Pancreas (tissue), 10 donors: ENCODE data around the gene CACNA1C. TPM values are rescaled to one million over a fixed set of nuclear protein-coding genes. Genes with fewer than 3 reads are reported as not detected.

Experiments used
- ATAC-seq, 4 donors: fragments of 200-7000 bp; cut with Tn5 transposase; one replicate each; pipeline versions ENCODE4 v1.8.0 to v1.9.1; 2020; ENCODE audit warnings: mild to moderate bottlenecking in 4 of 4, moderate library complexity in 4 of 4
- DNase-seq, 6 donors: peaks; one replicate each; pipeline ENCODE4 v3.0.0-alpha.2; 2020
- FAIRE-seq: peaks from 2 replicates; lab custom pipeline; 2012; peaks lifted over from hg19 to GRCh38; lab: Jason Lieb, UNC
- H3K27ac ChIP-seq, 4 donors: fragments of 200-600 bp; sonication (generic); 1 replicate in 3 of 4; 2 replicates in 1 of 4; pipeline versions ENCODE4 v1.5.0 to v1.8.0; 2020
- H3K27me3 ChIP-seq, 4 donors: fragments of 200-600 bp; one replicate each; pipeline ENCODE4 v1.8.0; 2021
- H3K36me3 ChIP-seq, 3 donors: fragments of 200-600 bp; sonication (generic) in 1 of 3; one replicate each; pipeline versions ENCODE4 v1.5.0 to v1.8.0; 2020 to 2021
- H3K4me1 ChIP-seq, 3 donors: fragments of 200-600 bp; one replicate each; pipeline ENCODE4 v1.8.0; 2021
- H3K4me3 ChIP-seq, 4 donors: fragments of 200-600 bp; sonication (generic) in 2 of 4; one replicate each; pipeline versions ENCODE4 v1.5.0 to v1.8.0; 2020 to 2021
- H3K9me3 ChIP-seq, 4 donors: fragments of 200-600 bp; one replicate each; pipeline ENCODE4 v1.8.0; 2021
- WGBS, 2 donors: extraction: QIAGEN DNeasy Blood & Tissue Kit; methylation state at CpG; one replicate each; pipeline ENCODE4 v1.1.7; 2013; 5-methylcytosine and 5-hydroxymethylcytosine counted together
- intact Hi-C, 3 donors: fragments of 100-400 bp; cut with DNase I; formaldehyde crosslinking; loops; one replicate each; pipeline versions ENCODE4 v1.11.1 to v1.14.2; 2022
- polyA plus RNA-seq, 2 donors: library from polyadenylated mRNA; stranded (reverse); fragments of 200-250 nt; gene quantifications; one replicate each; pipeline ENCODE4 v1.2.3, GENCODE V29; 2013
- total RNA-seq, 6 donors: library from RNA; stranded (reverse); fragmentation: NEBNext Ultra II Directional in 4 of 6; extraction: Animal tissue kit (Norgen Biotek cat#: 25700) in 4 of 6; gene quantifications; one replicate each; pipeline versions ENCODE4 v1.2.1 to v1.2.4, GENCODE V29; 2021 to 2023
- TF ChIP-seq, protein P1 (sequence below), 4 donors: fragments of 200-600 bp; sonication (generic) in 3 of 4; IDR thresholded peaks; one replicate each; pipeline versions ENCODE4 v1.5.0 to v1.8.0; 2021; ENCODE audit warnings: antibody characterized with exemption in 4 of 4
- donor health status: healthy with polysubstance abuse.
- donor health status: DM: no; HTN: no; CAD: no; lungs with moderate emphysema.
- donor health status: DM: no; HTN: no; CAD: no.
- donor health status: control.
- donor health status: control.
- donor health status: Bipolar disorder and iron deficiency.
- donor health status: DM: yes; HTN: yes; CAD: no.
- donor health status: DM: no; HTN: no; CAD: no.
- donor health status: DM: no; HTN: no; CAD: no.
- donor health status: DM: yes; HTN: yes; CAD: no.

CACNA1C gene
- total and polyA plus RNA-seq, 8 donors, result 1.2 to 3.8 (median 2.3) TPM

- FAIRE-seq, result no peak
- Histone ChIP-seq H3K27me3 (no peaks in the 10 kb centered on the region), H3K36me3 (no peaks in the 10 kb centered on the region), H3K9me3 (no peaks in the 10 kb centered on the region), H3K4me1 (no peaks in the 10 kb centered on the region), H3K27ac (no peak overlapping the region), H3K4me3 (no peak overlapping the region)
- intact Hi-C loops, result no loop called here
- DNase-seq, result no peak
- TF ChIP-seq, protein P1, sequence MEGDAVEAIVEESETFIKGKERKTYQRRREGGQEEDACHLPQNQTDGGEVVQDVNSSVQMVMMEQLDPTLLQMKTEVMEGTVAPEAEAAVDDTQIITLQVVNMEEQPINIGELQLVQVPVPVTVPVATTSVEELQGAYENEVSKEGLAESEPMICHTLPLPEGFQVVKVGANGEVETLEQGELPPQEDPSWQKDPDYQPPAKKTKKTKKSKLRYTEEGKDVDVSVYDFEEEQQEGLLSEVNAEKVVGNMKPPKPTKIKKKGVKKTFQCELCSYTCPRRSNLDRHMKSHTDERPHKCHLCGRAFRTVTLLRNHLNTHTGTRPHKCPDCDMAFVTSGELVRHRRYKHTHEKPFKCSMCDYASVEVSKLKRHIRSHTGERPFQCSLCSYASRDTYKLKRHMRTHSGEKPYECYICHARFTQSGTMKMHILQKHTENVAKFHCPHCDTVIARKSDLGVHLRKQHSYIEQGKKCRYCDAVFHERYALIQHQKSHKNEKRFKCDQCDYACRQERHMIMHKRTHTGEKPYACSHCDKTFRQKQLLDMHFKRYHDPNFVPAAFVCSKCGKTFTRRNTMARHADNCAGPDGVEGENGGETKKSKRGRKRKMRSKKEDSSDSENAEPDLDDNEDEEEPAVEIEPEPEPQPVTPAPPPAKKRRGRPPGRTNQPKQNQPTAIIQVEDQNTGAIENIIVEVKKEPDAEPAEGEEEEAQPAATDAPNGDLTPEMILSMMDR (IDR thresholded peaks at IDR 0.05), result no peak
- no peak for ATAC-seq
- whole genome bisulfite sequencing, 2 donors, result 61 to 64% methylated on average over 11 of the region's 11 CpGs
These were observed 460.6 kb downstream of the CACNA1C start for GRCh38 chr12:2513141-2514037.

GRCh38 chr12:2514038-2514340 is 461.2 kb downstream of the CACNA1C start:
- DNase-seq (no peak), FAIRE-seq (no peak), ATAC-seq (no peak)
- TF ChIP-seq, protein P1 (IDR thresholded peaks at IDR 0.05), result no peak
- intact Hi-C loops, result no loop called here
- Histone ChIP-seq H3K27ac (no peak overlapping the region), H3K36me3 (no peaks in the 10 kb centered on the region), H3K4me3 (no peak overlapping the region), H3K27me3 (no peaks in the 10 kb centered on the region), H3K9me3 (no peaks in the 10 kb centered on the region), H3K4me1 (no peaks in the 10 kb centered on the region)
- WGBS, 2 donors, result 52 to 54% methylated on average over 5 of the region's 5 CpGs

- no peaks in the 10 kb centered on the region for H3K9me3 ChIP-seq
- H3K4me3 ChIP-seq, result no peak overlapping the region
- intact Hi-C loops, result no loop called here
- FAIRE-seq (no peak), DNase-seq (no peak), ATAC-seq (no peak)
- H3K36me3 ChIP-seq, result no peaks in the 10 kb centered on the region
- H3K27ac ChIP-seq, result no peak overlapping the region
- TF ChIP-seq, protein P1 (IDR thresholded peaks at IDR 0.05), result no peak
- 48 to 55% methylated on average over 5 of the region's 5 CpGs for WGBS, 2 donors
- H3K4me1 ChIP-seq, result no peaks in the 10 kb centered on the region
- H3K27me3 ChIP-seq, result no peaks in the 10 kb centered on the region
These were observed 468.0 kb downstream of the CACNA1C start for GRCh38 chr12:2520722-2521246.

GRCh38 chr12:2523317-2523716 is 470.5 kb downstream of the CACNA1C start:
- intact Hi-C loops, result no loop called here
- WGBS, 2 donors, result 60 to 73% methylated on average over 9 of the region's 9 CpGs
- no peak for DNase-seq
- TF ChIP-seq, protein P1 (IDR thresholded peaks at IDR 0.05), result no peak
- H3K4me3 ChIP-seq, result no peak overlapping the region
- H3K9me3 ChIP-seq, result no peaks in the 10 kb centered on the region
- FAIRE-seq, result no peak
- H3K36me3 ChIP-seq, result no peaks in the 10 kb centered on the region
- no peak for ATAC-seq
- no peaks in the 10 kb centered on the region for H3K27me3 ChIP-seq
- no peak overlapping the region for H3K27ac ChIP-seq
- H3K4me1 ChIP-seq, result no peaks in the 10 kb centered on the region

- no peak for FAIRE-seq
- H3K4me3 ChIP-seq, result no peak overlapping the region
- H3K27ac ChIP-seq, result no peak overlapping the region
- H3K9me3 ChIP-seq, result no peaks in the 10 kb centered on the region
- H3K27me3 ChIP-seq, result no peaks in the 10 kb centered on the region
- no peaks in the 10 kb centered on the region for H3K4me1 ChIP-seq
- WGBS, 2 donors, result 54 to 58% methylated on average over 6 of the region's 6 CpGs
- H3K36me3 ChIP-seq, result no peaks in the 10 kb centered on the region
- intact Hi-C loops, result no loop called here
- no peak for ATAC-seq
- TF ChIP-seq, protein P1 (IDR thresholded peaks at IDR 0.05), result no peak
- no peak for DNase-seq
These were observed 471.1 kb downstream of the CACNA1C start for GRCh38 chr12:2523844-2524243.
